Keratinocyte (primary cell): ENCODE measurements around the gene HOXD10. TPM values are rescaled to one million over a fixed set of nuclear protein-coding genes. Genes with fewer than 3 reads are reported as not detected.
A peak's percentile ranks its signal among the peaks of the same experiment; 100 is the strongest.

ENCODE experiments used
- DNase-seq: peaks from one replicate; pipeline ENCODE4 v3.0.0-alpha.2; 2011; ENCODE audit warnings: low read depth, missing footprints, low spot score
- FAIRE-seq: peaks from 2 replicates; lab custom pipeline; 2011; peaks lifted over from hg19 to GRCh38; lab: Jason Lieb, UNC
- H2AFZ ChIP-seq: 2 replicates; pipeline ENCODE4 v1.6.0; 2012; ENCODE audit warnings: low read length, control low read depth, inconsistent platforms; ENCODE audit not compliant: control insufficient read depth
- H3K27ac ChIP-seq: 2 replicates; pipeline ENCODE4 v1.5.1; 2011; ENCODE audit warnings: low read length; ENCODE audit not compliant: control insufficient read depth, insufficient read depth
- H3K27me3 ChIP-seq: 3 replicates; pipeline ENCODE4 v1.6.0; 2011; ENCODE audit warnings: low read length; ENCODE audit not compliant: control insufficient read depth, insufficient read depth; ENCODE audit errors: extremely low read depth
- H3K36me3 ChIP-seq, 2 experiments: 2 replicates in 1 of 2; 3 replicates in 1 of 2; pipeline ENCODE4 v1.5.1; 2011; ENCODE audit warnings: low read length in 2 of 2, mild to moderate bottlenecking in 1 of 2; ENCODE audit not compliant: control insufficient read depth in 2 of 2, insufficient read depth in 2 of 2; ENCODE audit errors: extremely low read depth in 1 of 2
- H3K4me1 ChIP-seq: 3 replicates; pipeline ENCODE4 v1.5.1; 2011; ENCODE audit warnings: low read length; ENCODE audit not compliant: control insufficient read depth, insufficient read depth; ENCODE audit errors: extremely low read depth
- H3K4me2 ChIP-seq: 3 replicates; pipeline ENCODE4 v1.6.0; 2011; ENCODE audit warnings: low read depth, low read length; ENCODE audit not compliant: control insufficient read depth, insufficient read depth; ENCODE audit errors: extremely low read depth
- H3K4me3 ChIP-seq, 3 experiments: fragments of 200-600 bp in 1 of 3; sonication (generic) in 1 of 3; 2 replicates in 2 of 3; 3 replicates in 1 of 3; pipeline ENCODE4 v1.5.1; 2011 to 2016; ENCODE audit warnings: low read length in 3 of 3, mild to moderate bottlenecking in 3 of 3, control low read depth in 2 of 3, inconsistent platforms in 1 of 3, low read depth in 1 of 3, mixed read lengths in 1 of 3, mixed run types in 1 of 3, moderate library complexity in 1 of 3; ENCODE audit not compliant: control insufficient read depth in 2 of 3, insufficient read depth in 2 of 3; ENCODE audit errors: extremely low read depth in 1 of 3
- H3K79me2 ChIP-seq: 2 replicates; pipeline ENCODE4 v1.6.0; 2012; ENCODE audit warnings: low read length; ENCODE audit not compliant: control insufficient read depth, insufficient read depth
- H3K9ac ChIP-seq: 3 replicates; pipeline ENCODE4 v1.6.0; 2011; ENCODE audit warnings: low read length; ENCODE audit not compliant: control insufficient read depth, insufficient read depth; ENCODE audit errors: extremely low read depth
- H3K9me1 ChIP-seq: 3 replicates; pipeline ENCODE4 v1.6.0; 2011; ENCODE audit warnings: low read length; ENCODE audit not compliant: control insufficient read depth, insufficient read depth; ENCODE audit errors: extremely low read depth
- H3K9me3 ChIP-seq: 2 replicates; pipeline ENCODE4 v1.5.1; 2012; ENCODE audit warnings: low read depth, low read length; ENCODE audit not compliant: control insufficient read depth
- H4K20me1 ChIP-seq: 3 replicates; pipeline ENCODE4 v1.6.0; 2011; ENCODE audit warnings: low read length; ENCODE audit not compliant: control insufficient read depth, insufficient read depth; ENCODE audit errors: extremely low read depth
- CTCF ChIP-seq, 3 experiments: IDR thresholded peaks in 1 of 3; conservative IDR thresholded peaks in 1 of 3; optimal IDR thresholded peaks in 1 of 3; 2 replicates in 2 of 3; 3 replicates in 1 of 3; pipeline versions ENCODE3 to v1.5.1; 2011; ENCODE audit warnings: low read length in 3 of 3, mild to moderate bottlenecking in 3 of 3, moderate library complexity in 2 of 3, control low read depth in 1 of 3, inconsistent platforms in 1 of 3; ENCODE audit not compliant: insufficient read depth in 2 of 3; ENCODE audit errors: extremely low read depth in 1 of 3
- EZH2 ChIP-seq: IDR thresholded peaks from one replicate; pipeline ENCODE4 v1.6.1; 2012; ENCODE audit warnings: inconsistent platforms, mild to moderate bottlenecking, low read length, moderate library complexity
- dilution Hi-C: fragments of 300-500 bp; cut with MboI; formaldehyde crosslinking; loops from one replicate; pipeline ENCODE4 v1.7.0; 2020; ENCODE audit warnings: low sequenced_read_pairs; ENCODE audit not compliant: extremely low pct_ligation_motif_present
- polyA plus RNA-seq, 5 experiments: library from polyadenylated mRNA; depleted of rRNA in 3 of 5; stranded (reverse) in 3 of 5; stranded (forward) in 1 of 5; unstranded in 1 of 5; fragments of >200 nt; gene quantifications; 1 replicate in 1 of 5; 2 replicates in 3 of 5; 3 replicates in 1 of 5; pipeline versions ENCODE4 v1.2.1 to v1.2.3, GENCODE V29; 2011 to 2012; ENCODE audit warnings: missing spikeins in 2 of 5, low read depth in 1 of 5, low replicate concordance in 1 of 5

Gene HOXD10
- polyA plus RNA-seq, 1 donor (not counting 4 experiments of a cell fraction or from before 2014, with no cell fraction given) = not detected

GRCh38 chr2:176090862-176091261, 25.7 kb upstream of the HOXD10 start:
- DNase-seq (no peak), FAIRE-seq (no peak)
- no peak overlapping the region for H3K4me3 ChIP-seq
- peaks cover 3% of the 10 kb centered on the region for H4K20me1 ChIP-seq
- no peaks in the 10 kb centered on the region for H3K79me2 ChIP-seq
- no peak overlapping the region for H3K4me2 ChIP-seq
- no peaks in the 10 kb centered on the region for H3K36me3 ChIP-seq
- no peak overlapping the region for H3K27ac ChIP-seq
- H3K9me3 ChIP-seq = peaks cover 2% of the 10 kb centered on the region
- dilution Hi-C loops = no loop called here
- H2AFZ ChIP-seq = no peak overlapping the region
- H3K4me1 ChIP-seq = no peaks in the 10 kb centered on the region
- H3K9me1 ChIP-seq = no peaks in the 10 kb centered on the region
- TF ChIP-seq EZH2 = no peak
- TF ChIP-seq CTCF (optimal IDR thresholded peaks at IDR 0.05 in 1 of 3, IDR thresholded peaks at IDR 0.05 in 1 of 3, conservative IDR thresholded peaks at IDR 0.05 in 1 of 3; ENCODE audit: extremely low read depth in 1 of 3, insufficient read depth in 2 of 3, low read length in 3 of 3) = no peak
- peaks cover 100% of the 10 kb centered on the region for H3K27me3 ChIP-seq
- no peak overlapping the region for H3K9ac ChIP-seq

- H2AFZ ChIP-seq = no peak overlapping the region
- H3K9me3 ChIP-seq = peaks cover 2% of the 10 kb centered on the region
- FAIRE-seq = no peak
- no peaks in the 10 kb centered on the region for H3K36me3 ChIP-seq
- H3K4me1 ChIP-seq = peaks cover under 1% of the 10 kb centered on the region
- dilution Hi-C loops = no loop called here
- H3K27ac ChIP-seq = no peak overlapping the region
- no peak overlapping the region for H3K4me3 ChIP-seq
- H4K20me1 ChIP-seq = peaks cover 3% of the 10 kb centered on the region
- no peak overlapping the region for H3K4me2 ChIP-seq
- TF ChIP-seq CTCF (optimal IDR thresholded peaks at IDR 0.05 in 1 of 3, IDR thresholded peaks at IDR 0.05 in 1 of 3, conservative IDR thresholded peaks at IDR 0.05 in 1 of 3; ENCODE audit: extremely low read depth in 1 of 3, insufficient read depth in 2 of 3, low read length in 3 of 3) (no peak), EZH2 (peak; percentile 96)
- H3K9me1 ChIP-seq = no peaks in the 10 kb centered on the region
- peaks cover 100% of the 10 kb centered on the region for H3K27me3 ChIP-seq
- DNase-seq = no peak
- H3K79me2 ChIP-seq = no peaks in the 10 kb centered on the region
- no peak overlapping the region for H3K9ac ChIP-seq
Observed at GRCh38 chr2:176091329-176092258, 25.0 kb upstream of the HOXD10 start.
